Neutrophil (primary cell): ENCODE measurements around the gene DNAAF5.

Experiments used
- H3K27ac ChIP-seq: fragments of 200-600 bp; sonication (generic); 2 replicates; pipeline ENCODE4 v1.5.1; 2016; ENCODE audit warnings: mild to moderate bottlenecking, moderate library complexity
- H3K27me3 ChIP-seq: fragments of 200-600 bp; sonication (generic); 2 replicates; pipeline ENCODE4 v1.6.0; 2016; ENCODE audit warnings: mild to moderate bottlenecking
- H3K36me3 ChIP-seq: fragments of 200-600 bp; sonication (generic); 2 replicates; pipeline ENCODE4 v1.5.1; 2017
- H3K4me1 ChIP-seq, 2 experiments: fragments of 200-600 bp in 1 of 2; sonication (generic) in 1 of 2; 1 replicate in 1 of 2; 2 replicates in 1 of 2; pipeline versions ENCODE4 v1.5.1 to v1.6.1; 2013 to 2016; ENCODE audit warnings: low read depth in 1 of 2, low read length in 1 of 2, mild to moderate bottlenecking in 1 of 2, moderate library complexity in 1 of 2; ENCODE audit not compliant: control insufficient read depth in 1 of 2, insufficient read depth in 1 of 2
- H3K4me3 ChIP-seq, 2 experiments: fragments of 200-600 bp in 1 of 2; sonication (generic) in 1 of 2; 1 replicate in 1 of 2; 2 replicates in 1 of 2; pipeline ENCODE4 v1.5.1; 2013 to 2016; ENCODE audit warnings: low read depth in 1 of 2, low read length in 1 of 2, mild to moderate bottlenecking in 1 of 2, moderate library complexity in 1 of 2
- H3K9me3 ChIP-seq: fragments of 200-600 bp; sonication (generic); 2 replicates; pipeline ENCODE4 v1.5.1; 2016
- CTCF ChIP-seq: fragments of 200-600 bp; sonication (generic); IDR thresholded peaks from 2 replicates; pipeline ENCODE4 v1.5.1; 2016; ENCODE audit warnings: antibody characterized with exemption

Gene DNAAF5

GRCh38 chr7:767580-767940, 41.1 kb downstream of the DNAAF5 start:
- no peak overlapping the region for H3K27ac ChIP-seq

DNA sequence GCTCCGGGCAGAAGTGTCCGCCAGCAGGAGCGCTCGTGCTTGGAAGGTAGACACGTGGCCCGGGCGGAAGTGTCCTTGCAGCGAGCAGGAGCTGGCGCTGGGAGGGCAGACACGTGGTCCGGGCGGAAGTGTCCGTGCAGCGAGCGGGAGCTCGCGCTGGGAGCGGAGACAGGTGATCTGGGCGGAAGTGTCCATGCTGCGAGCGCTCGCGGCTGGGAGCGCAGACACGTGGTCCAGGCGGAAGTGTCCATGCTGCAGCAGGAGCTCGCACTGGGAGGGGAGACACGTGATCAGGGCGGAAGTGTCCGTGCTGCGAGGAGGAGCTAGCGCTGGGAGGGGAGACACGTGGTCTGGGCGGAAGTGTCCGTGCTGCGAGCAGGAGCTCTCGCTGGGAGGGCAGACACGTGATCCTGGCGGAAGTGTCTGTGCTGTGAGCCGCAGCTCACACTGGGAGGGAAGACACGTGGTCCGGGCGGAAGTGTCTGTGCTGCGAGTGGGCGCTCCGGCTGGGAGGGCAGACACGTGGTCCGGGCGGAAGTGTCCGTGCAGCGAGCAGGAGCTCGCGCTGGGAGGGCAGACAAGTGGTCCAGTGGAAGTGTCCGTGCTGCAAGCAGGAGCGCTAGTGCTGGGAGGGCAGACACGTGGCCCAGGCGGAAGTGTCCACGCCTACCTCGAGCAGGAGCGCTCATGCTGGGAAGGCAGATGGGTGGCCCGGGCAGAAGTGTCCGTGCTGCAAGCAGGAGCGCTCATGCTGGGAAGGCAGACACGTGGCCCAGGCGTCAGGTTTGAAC, 41.6 kb downstream of the DNAAF5 start:
- Histone ChIP-seq H3K27me3 (no peaks in the 10 kb centered on the region), H3K4me3 (no peak overlapping the region), H3K4me1 (no peaks in the 10 kb centered on the region), H3K27ac (no peak overlapping the region), H3K9me3 (no peaks in the 10 kb centered on the region), H3K36me3 (peaks cover 14% of the 10 kb centered on the region)
- no peak for TF ChIP-seq CTCF

More at GRCh38 chr7:767580-767940, 41.1 kb downstream of the DNAAF5 start:
- TF ChIP-seq CTCF: no peak
- Histone ChIP-seq H3K9me3 (no peaks in the 10 kb centered on the region), H3K27me3 (no peaks in the 10 kb centered on the region), H3K36me3 (peaks cover 19% of the 10 kb centered on the region), H3K4me3 (no peak overlapping the region), H3K4me1 (no peaks in the 10 kb centered on the region)

GRCh38 chr7:768881-769504, 42.5 kb downstream of the DNAAF5 start:
- no peak for TF ChIP-seq CTCF
- H3K36me3 ChIP-seq: peaks cover 6% of the 10 kb centered on the region
- H3K4me3 ChIP-seq: no peak overlapping the region
- H3K9me3 ChIP-seq: no peaks in the 10 kb centered on the region
- no peaks in the 10 kb centered on the region for H3K4me1 ChIP-seq
- H3K27me3 ChIP-seq: no peaks in the 10 kb centered on the region
- H3K27ac ChIP-seq: no peak overlapping the region

- Histone ChIP-seq H3K4me1 (no peaks in the 10 kb centered on the region), H3K27me3 (no peaks in the 10 kb centered on the region), H3K9me3 (no peaks in the 10 kb centered on the region), H3K27ac (no peak overlapping the region), H3K36me3 (no peaks in the 10 kb centered on the region), H3K4me3 (no peak overlapping the region)
- TF ChIP-seq CTCF: no peak
Measured at GRCh38 chr7:770336-770735, 43.8 kb downstream of the DNAAF5 start.

- Histone ChIP-seq H3K4me1 (no peaks in the 10 kb centered on the region), H3K27ac (no peak overlapping the region), H3K9me3 (no peaks in the 10 kb centered on the region), H3K27me3 (no peaks in the 10 kb centered on the region), H3K36me3 (no peaks in the 10 kb centered on the region), H3K4me3 (no peak overlapping the region)
- no peak for TF ChIP-seq CTCF
Measured at GRCh38 chr7:770741-771166, 44.3 kb downstream of the DNAAF5 start.
